HepG2 (cell line): ENCODE measurements around the gene RSPRY1. TPM values are rescaled to one million over a fixed set of nuclear protein-coding genes. Genes with fewer than 3 reads are reported as not detected.

Experiments
- BCL6 ChIP-seq: IDR thresholded peaks from 2 replicates; pipeline ENCODE4 v1.6.1; 2016; ENCODE audit warnings: missing genetic modification reagents, missing compliant biosample characterization
- BRCA1 ChIP-seq: sonication (generic); formaldehyde crosslinking; IDR thresholded peaks from 2 replicates; pipeline ENCODE4 v1.4.0; 2020; ENCODE audit warnings: missing genetic modification reagents
- DDIT3 ChIP-seq: sonication (generic); formaldehyde crosslinking; IDR thresholded peaks from 2 replicates; pipeline ENCODE4 v1.4.0; 2020; ENCODE audit warnings: mild to moderate bottlenecking, missing genetic modification reagents
- HMGXB4 ChIP-seq, 2 experiments: sonication (generic) in 1 of 2; formaldehyde crosslinking in 1 of 2; IDR thresholded peaks; 2 replicates each; pipeline versions ENCODE4 v1.4.0 to v1.6.1; 2018 to 2020; ENCODE audit warnings: missing genetic modification reagents in 2 of 2, borderline replicate concordance in 1 of 2, low read depth in 1 of 2, mild to moderate bottlenecking in 1 of 2, missing biosample characterization in 1 of 2
- HOXA3 ChIP-seq: sonication (generic); formaldehyde crosslinking; IDR thresholded peaks from 2 replicates; pipeline ENCODE4 v1.5.0; 2020; ENCODE audit warnings: missing genetic modification reagents
- JDP2 ChIP-seq: sonication (generic); formaldehyde crosslinking; IDR thresholded peaks from 2 replicates; pipeline ENCODE4 v1.8.1; 2022; ENCODE audit warnings: missing genetic modification reagents, borderline replicate concordance
- MED13 ChIP-seq: sonication (generic); formaldehyde crosslinking; IDR thresholded peaks from 2 replicates; pipeline ENCODE4 v1.5.0; 2020; ENCODE audit warnings: missing genetic modification reagents
- MXD3 ChIP-seq: IDR thresholded peaks from 2 replicates; pipeline ENCODE4 v1.6.1; 2016; ENCODE audit warnings: mild to moderate bottlenecking, missing biosample characterization, missing genetic modification reagents
- MYC ChIP-seq: sonication (generic); formaldehyde crosslinking; IDR thresholded peaks from 2 replicates; pipeline ENCODE4 v1.9.0; 2021; ENCODE audit warnings: missing genetic modification reagents, borderline replicate concordance
- MZF1 ChIP-seq: sonication (generic); formaldehyde crosslinking; IDR thresholded peaks from 2 replicates; pipeline ENCODE4 v1.8.1; 2023; ENCODE audit warnings: mild to moderate bottlenecking, missing genetic modification reagents, borderline replicate concordance
- RAD51 ChIP-seq: fragments of 450-650 bp; IDR thresholded peaks from 2 replicates; pipeline ENCODE4 v1.6.1; 2016; ENCODE audit warnings: borderline replicate concordance
- RORA ChIP-seq: sonication (generic); formaldehyde crosslinking; IDR thresholded peaks from 2 replicates; pipeline ENCODE4 v1.5.0; 2020; ENCODE audit warnings: mild to moderate bottlenecking, missing genetic modification reagents, moderate library complexity
- SETDB1 ChIP-seq: sonication (generic); formaldehyde crosslinking; IDR thresholded peaks from 2 replicates; pipeline ENCODE4 v1.5.1; 2020; ENCODE audit warnings: missing genetic modification reagents, mild to moderate bottlenecking, borderline replicate concordance
- TIGD3 ChIP-seq: sonication (generic); formaldehyde crosslinking; IDR thresholded peaks from 2 replicates; pipeline ENCODE4 v1.5.1; 2020; ENCODE audit warnings: mild to moderate bottlenecking, missing genetic modification reagents, borderline replicate concordance
- ZBTB43 ChIP-seq: sonication (generic); formaldehyde crosslinking; conservative IDR thresholded peaks from 2 replicates; pipeline ENCODE4 v1.4.0; 2020; ENCODE audit warnings: missing genetic modification reagents
- ZFP36L2 ChIP-seq: sonication (generic); formaldehyde crosslinking; IDR thresholded peaks from 2 replicates; pipeline ENCODE4 v1.4.0; 2020; ENCODE audit warnings: missing genetic modification reagents
- ZNF276 ChIP-seq: sonication (generic); formaldehyde crosslinking; IDR thresholded peaks from 2 replicates; pipeline ENCODE4 v1.4.0; 2020; ENCODE audit warnings: mild to moderate bottlenecking, low read depth, missing genetic modification reagents
- ZNF674 ChIP-seq: sonication (generic); formaldehyde crosslinking; IDR thresholded peaks from 2 replicates; pipeline ENCODE4 v1.5.0; 2020; ENCODE audit warnings: low read depth, mild to moderate bottlenecking, missing genetic modification reagents
- ZSCAN5A ChIP-seq: sonication (generic); formaldehyde crosslinking; IDR thresholded peaks from 2 replicates; pipeline ENCODE4 v1.8.0; 2022; ENCODE audit warnings: mild to moderate bottlenecking, missing genetic modification reagents, borderline replicate concordance
- polyA plus RNA-seq, 8 experiments: library from polyadenylated mRNA; depleted of rRNA in 3 of 8; stranded (reverse) in 7 of 8; unstranded in 1 of 8; fragments of >200 nt; fragmentation: Illumina TruSeq in 4 of 8; extraction: Trizol in 4 of 8; gene quantifications; 2 replicates each; pipeline versions ENCODE4 v1.2.1 to v1.2.3, GENCODE V29; 2011 to 2016; ENCODE audit warnings: low read depth in 4 of 8, missing spikeins in 1 of 8, mixed read lengths in 1 of 8; ENCODE audit not compliant: insufficient read depth in 1 of 8
- total RNA-seq, 5 experiments: library from RNA; depleted of rRNA; stranded (reverse); fragments of >200 nt; fragmentation: Illumina TruSeq; extraction: Trizol; gene quantifications; 2 replicates each; pipeline ENCODE4 v1.2.3, GENCODE V29; 2016; ENCODE audit warnings: low read depth in 1 of 5

RSPRY1 gene
- total and polyA plus RNA-seq, 2 of the 13 experiments (the other 11 are each of a cell fraction or from before 2014, with no cell fraction given), result 53.4 to 61.0 TPM

- TF ChIP-seq ZFP36L2 (CRISPR knock-in tag) (no peak), BCL6 (CRISPR knock-in tag) (peak; percentile 86), DDIT3 (CRISPR knock-in tag) (no peak), TIGD3 (CRISPR knock-in tag) (no peak), ZSCAN5A (CRISPR knock-in tag) (0 out of 2 replicates have a peak, but pooled peaks have one; percentile 45), HOXA3 (no peak), ZBTB43 (CRISPR knock-in tag) (0 out of 2 replicates have a peak, but pooled peaks have one; percentile 51), MXD3 (CRISPR knock-in tag) (no peak), MZF1 (no peak), ZNF674 (CRISPR knock-in tag) (no peak), BRCA1 (no peak), ZNF276 (CRISPR knock-in tag) (no peak), SETDB1 (no peak), MYC (no peak), RORA (no peak), MED13 (CRISPR knock-in tag) (no peak), RAD51 (no peak), HMGXB4 (CRISPR knock-in tag; IDR thresholded peaks at IDR 0.05; ENCODE audit: borderline replicate concordance in 1 of 2, low read depth in 1 of 2) (peak in 1 of 2 experiments; percentile 33; a peak in 1 of 4 replicates), JDP2 (CRISPR knock-in tag) (no peak)
These were observed 8.4 kb downstream of the RSPRY1 start (continued) for GRCh38 chr16:57194512-57194911.
